GM10847 (cell line): ENCODE data around the gene CSNK1G3.

Source experiments
- POLR2A ChIP-seq: IDR thresholded peaks from 2 replicates; pipeline ENCODE4 v1.6.1; 2011; ENCODE audit not compliant: insufficient read length; ENCODE audit errors: extremely low read depth

The CSNK1G3 gene

GRCh38 chr5:123505633-123506032, 6.3 kb upstream of the CSNK1G3 start:
- no peak for TF ChIP-seq POLR2A

- no peak for TF ChIP-seq POLR2A
Measured at GRCh38 chr5:123508441-123508840, 3.5 kb upstream of the CSNK1G3 start.

- no peak for TF ChIP-seq POLR2A
Measured at GRCh38 chr5:123511290-123511647, 708 bp upstream of the CSNK1G3 start.

GRCh38 chr5:123512611-123513461, 859 bp downstream of the CSNK1G3 start:
- no peak for TF ChIP-seq POLR2A

- TF ChIP-seq POLR2A: no peak
Measured at GRCh38 chr5:123514615-123515355, 2.8 kb downstream of the CSNK1G3 start.

GRCh38 chr5:123515904-123516303, 3.9 kb downstream of the CSNK1G3 start:
- TF ChIP-seq POLR2A: no peak

- no peak for TF ChIP-seq POLR2A
Measured at GRCh38 chr5:123517476-123517875, 5.5 kb downstream of the CSNK1G3 start.

GRCh38 chr5:123518111-123518510, 6.1 kb downstream of the CSNK1G3 start:
- TF ChIP-seq POLR2A: no peak

- TF ChIP-seq POLR2A: no peak
Measured at GRCh38 chr5:123520677-123521247, 8.8 kb downstream of the CSNK1G3 start.

GRCh38 chr5:123524146-123524545, 12.2 kb downstream of the CSNK1G3 start:
- no peak for TF ChIP-seq POLR2A

- no peak for TF ChIP-seq POLR2A
Measured at GRCh38 chr5:123527190-123527589, 15.2 kb downstream of the CSNK1G3 start.

- TF ChIP-seq POLR2A: no peak
Measured at GRCh38 chr5:123528065-123528464, 16.1 kb downstream of the CSNK1G3 start.

- no peak for TF ChIP-seq POLR2A
Measured at GRCh38 chr5:123528878-123529277, 16.9 kb downstream of the CSNK1G3 start.

GRCh38 chr5:123530728-123531127, 18.8 kb downstream of the CSNK1G3 start:
- TF ChIP-seq POLR2A: no peak

GRCh38 chr5:123535648-123536047, 23.7 kb downstream of the CSNK1G3 start:
- TF ChIP-seq POLR2A: no peak

- TF ChIP-seq POLR2A: no peak
Measured at GRCh38 chr5:123537256-123537655, 25.3 kb downstream of the CSNK1G3 start.

GRCh38 chr5:123537845-123538244, 25.9 kb downstream of the CSNK1G3 start:
- no peak for TF ChIP-seq POLR2A
